ENCODE data around the gene BRINP3. TPM values are rescaled to one million over a fixed set of nuclear protein-coding genes. Genes with fewer than 3 reads are reported as not detected.

Gene BRINP3
- total and polyA plus RNA-seq, 2 experiments from 2014 or later = not detected

DNA sequence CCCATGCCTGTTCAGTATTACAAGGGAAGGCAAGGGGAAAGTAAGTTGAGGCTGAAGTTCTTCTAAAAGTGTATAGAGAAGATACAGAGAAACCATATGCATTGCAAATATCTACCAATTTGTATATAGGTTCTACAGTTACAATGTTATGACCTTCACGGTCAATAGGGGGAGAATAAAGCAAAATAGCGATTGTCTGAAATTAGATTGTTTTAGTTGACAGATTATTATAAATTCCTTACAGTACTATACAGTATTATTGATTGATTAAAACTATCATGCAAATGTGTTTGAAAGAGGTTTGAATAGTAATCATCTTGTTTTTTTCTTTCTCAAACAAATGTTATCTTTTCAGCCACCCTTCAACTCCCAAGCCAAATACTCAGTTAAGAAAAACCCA, 13.7 kb upstream of the BRINP3 start:
- no peaks in the 10 kb centered on the region for H3K4me1 Mint-ChIP-seq
- no peaks in the 10 kb centered on the region for H3K27me3 ChIP-seq (ENCODE audit: insufficient read depth)
- no peak for DNase-seq (ENCODE audit: low spot score)
- no peaks in the 10 kb centered on the region for H4K20me1 ChIP-seq (replicated peaks; ENCODE audit: insufficient read depth)
- H3K36me3 ChIP-seq (ENCODE audit: insufficient read depth) = no peaks in the 10 kb centered on the region
- H3K9me3 Mint-ChIP-seq = no peaks in the 10 kb centered on the region
- no peak overlapping the region for H3K4me2 ChIP-seq
- no peak overlapping the region for H3K4me3 ChIP-seq
- H3K4me1 ChIP-seq (ENCODE audit: insufficient read depth) = no peaks in the 10 kb centered on the region
- no peaks in the 10 kb centered on the region for H3K36me3 Mint-ChIP-seq (ENCODE audit: low read depth)
- H3K27ac Mint-ChIP-seq = no peak overlapping the region
- H2AFZ ChIP-seq = no peak overlapping the region
- no peaks in the 10 kb centered on the region for H3K27me3 Mint-ChIP-seq (ENCODE audit: insufficient read depth, low read depth, poor library complexity)
- no peak for ATAC-seq
- H3F3A ChIP-seq (replicated peaks; ENCODE audit: low read depth) = no peaks in the 10 kb centered on the region
- TF ChIP-seq, protein P1, sequence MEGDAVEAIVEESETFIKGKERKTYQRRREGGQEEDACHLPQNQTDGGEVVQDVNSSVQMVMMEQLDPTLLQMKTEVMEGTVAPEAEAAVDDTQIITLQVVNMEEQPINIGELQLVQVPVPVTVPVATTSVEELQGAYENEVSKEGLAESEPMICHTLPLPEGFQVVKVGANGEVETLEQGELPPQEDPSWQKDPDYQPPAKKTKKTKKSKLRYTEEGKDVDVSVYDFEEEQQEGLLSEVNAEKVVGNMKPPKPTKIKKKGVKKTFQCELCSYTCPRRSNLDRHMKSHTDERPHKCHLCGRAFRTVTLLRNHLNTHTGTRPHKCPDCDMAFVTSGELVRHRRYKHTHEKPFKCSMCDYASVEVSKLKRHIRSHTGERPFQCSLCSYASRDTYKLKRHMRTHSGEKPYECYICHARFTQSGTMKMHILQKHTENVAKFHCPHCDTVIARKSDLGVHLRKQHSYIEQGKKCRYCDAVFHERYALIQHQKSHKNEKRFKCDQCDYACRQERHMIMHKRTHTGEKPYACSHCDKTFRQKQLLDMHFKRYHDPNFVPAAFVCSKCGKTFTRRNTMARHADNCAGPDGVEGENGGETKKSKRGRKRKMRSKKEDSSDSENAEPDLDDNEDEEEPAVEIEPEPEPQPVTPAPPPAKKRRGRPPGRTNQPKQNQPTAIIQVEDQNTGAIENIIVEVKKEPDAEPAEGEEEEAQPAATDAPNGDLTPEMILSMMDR (conservative IDR thresholded peaks at IDR 0.05; ENCODE audit: low read depth in 2 of 2) = peak in 1 of 2 experiments; percentile 44; a peak in 2 of 4 replicates
- no peak for TF ChIP-seq EZH2phosphoT487 (IDR thresholded peaks at IDR 0.05; ENCODE audit: unreplicated experiment)
- H3K79me2 ChIP-seq (replicated peaks; ENCODE audit: insufficient read depth) = no peaks in the 10 kb centered on the region
- H3K4me3 Mint-ChIP-seq = no peak overlapping the region
- no peak overlapping the region for H3K27ac ChIP-seq (ENCODE audit: low read depth)
- H3K9me2 ChIP-seq (ENCODE audit: insufficient read depth) = no peaks in the 10 kb centered on the region

DNA sequence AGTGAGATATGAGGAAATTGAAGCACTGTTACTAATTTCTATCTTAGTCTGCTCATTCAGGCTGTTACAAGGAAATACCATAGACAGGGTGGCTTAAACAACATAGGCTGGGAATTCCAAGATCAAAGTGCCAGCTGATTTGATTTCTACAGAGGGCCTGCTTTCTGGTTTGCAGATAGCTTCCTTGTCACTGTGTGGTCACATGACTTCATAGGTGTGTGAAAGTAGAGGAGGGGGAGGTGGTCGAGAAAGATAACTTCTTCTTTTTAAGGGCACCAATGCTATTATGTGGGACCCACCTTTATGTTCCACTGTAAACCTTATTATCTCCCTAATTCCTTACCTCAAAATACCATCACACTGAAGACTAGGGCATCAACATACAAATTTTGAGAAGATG, 6.4 kb upstream of the BRINP3 start:
- H3K9me2 ChIP-seq (ENCODE audit: insufficient read depth) = no peaks in the 10 kb centered on the region
- no peak overlapping the region for H3K4me3 ChIP-seq
- ATAC-seq = no peak
- Mint-ChIP-seq H3K36me3 (ENCODE audit: low read depth) (no peaks in the 10 kb centered on the region), H3K27ac (no peak overlapping the region), H3K4me3 (no peak overlapping the region), H3K9me3 (no peaks in the 10 kb centered on the region), H3K4me1 (peaks cover 10% of the 10 kb centered on the region; the same call in 2 of the 3 replicates), H3K27me3 (ENCODE audit: insufficient read depth, low read depth, poor library complexity) (no peaks in the 10 kb centered on the region)
- no peak overlapping the region for H3K4me2 ChIP-seq
- H3K79me2 ChIP-seq (replicated peaks; ENCODE audit: insufficient read depth) = no peaks in the 10 kb centered on the region
- H3K27ac ChIP-seq (ENCODE audit: low read depth) = no peak overlapping the region
- H3K36me3 ChIP-seq (ENCODE audit: insufficient read depth) = no peaks in the 10 kb centered on the region
- peaks cover 7% of the 10 kb centered on the region; the same call in 1 of the 2 replicates for H3K27me3 ChIP-seq (ENCODE audit: insufficient read depth)
- no peak overlapping the region for H2AFZ ChIP-seq
- DNase-seq (ENCODE audit: low spot score) = no peak
- no peaks in the 10 kb centered on the region for H4K20me1 ChIP-seq (replicated peaks; ENCODE audit: insufficient read depth)
- no peaks in the 10 kb centered on the region for H3F3A ChIP-seq (replicated peaks; ENCODE audit: low read depth)
- peaks cover 14% of the 10 kb centered on the region for H3K4me1 ChIP-seq (ENCODE audit: insufficient read depth)
- TF ChIP-seq ZNF331 (CRISPR knock-in tag; IDR thresholded peaks at IDR 0.05; ENCODE audit: low read depth) = no peak
- no peak for TF ChIP-seq JUNB (IDR thresholded peaks at IDR 0.05; ENCODE audit: unreplicated experiment)
- no peak for TF ChIP-seq EZH2phosphoT487 (IDR thresholded peaks at IDR 0.05; ENCODE audit: unreplicated experiment)
- no peak for TF ChIP-seq EZH2 (IDR thresholded peaks at IDR 0.05; ENCODE audit: low read depth, unreplicated experiment)
- TF ChIP-seq, protein P1 (conservative IDR thresholded peaks at IDR 0.05; ENCODE audit: low read depth in 2 of 2) = no peak
- TF ChIP-seq, protein P2, sequence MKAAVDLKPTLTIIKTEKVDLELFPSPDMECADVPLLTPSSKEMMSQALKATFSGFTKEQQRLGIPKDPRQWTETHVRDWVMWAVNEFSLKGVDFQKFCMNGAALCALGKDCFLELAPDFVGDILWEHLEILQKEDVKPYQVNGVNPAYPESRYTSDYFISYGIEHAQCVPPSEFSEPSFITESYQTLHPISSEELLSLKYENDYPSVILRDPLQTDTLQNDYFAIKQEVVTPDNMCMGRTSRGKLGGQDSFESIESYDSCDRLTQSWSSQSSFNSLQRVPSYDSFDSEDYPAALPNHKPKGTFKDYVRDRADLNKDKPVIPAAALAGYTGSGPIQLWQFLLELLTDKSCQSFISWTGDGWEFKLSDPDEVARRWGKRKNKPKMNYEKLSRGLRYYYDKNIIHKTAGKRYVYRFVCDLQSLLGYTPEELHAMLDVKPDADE (IDR thresholded peaks at IDR 0.05) = no peak
- TF ChIP-seq, protein P3, sequence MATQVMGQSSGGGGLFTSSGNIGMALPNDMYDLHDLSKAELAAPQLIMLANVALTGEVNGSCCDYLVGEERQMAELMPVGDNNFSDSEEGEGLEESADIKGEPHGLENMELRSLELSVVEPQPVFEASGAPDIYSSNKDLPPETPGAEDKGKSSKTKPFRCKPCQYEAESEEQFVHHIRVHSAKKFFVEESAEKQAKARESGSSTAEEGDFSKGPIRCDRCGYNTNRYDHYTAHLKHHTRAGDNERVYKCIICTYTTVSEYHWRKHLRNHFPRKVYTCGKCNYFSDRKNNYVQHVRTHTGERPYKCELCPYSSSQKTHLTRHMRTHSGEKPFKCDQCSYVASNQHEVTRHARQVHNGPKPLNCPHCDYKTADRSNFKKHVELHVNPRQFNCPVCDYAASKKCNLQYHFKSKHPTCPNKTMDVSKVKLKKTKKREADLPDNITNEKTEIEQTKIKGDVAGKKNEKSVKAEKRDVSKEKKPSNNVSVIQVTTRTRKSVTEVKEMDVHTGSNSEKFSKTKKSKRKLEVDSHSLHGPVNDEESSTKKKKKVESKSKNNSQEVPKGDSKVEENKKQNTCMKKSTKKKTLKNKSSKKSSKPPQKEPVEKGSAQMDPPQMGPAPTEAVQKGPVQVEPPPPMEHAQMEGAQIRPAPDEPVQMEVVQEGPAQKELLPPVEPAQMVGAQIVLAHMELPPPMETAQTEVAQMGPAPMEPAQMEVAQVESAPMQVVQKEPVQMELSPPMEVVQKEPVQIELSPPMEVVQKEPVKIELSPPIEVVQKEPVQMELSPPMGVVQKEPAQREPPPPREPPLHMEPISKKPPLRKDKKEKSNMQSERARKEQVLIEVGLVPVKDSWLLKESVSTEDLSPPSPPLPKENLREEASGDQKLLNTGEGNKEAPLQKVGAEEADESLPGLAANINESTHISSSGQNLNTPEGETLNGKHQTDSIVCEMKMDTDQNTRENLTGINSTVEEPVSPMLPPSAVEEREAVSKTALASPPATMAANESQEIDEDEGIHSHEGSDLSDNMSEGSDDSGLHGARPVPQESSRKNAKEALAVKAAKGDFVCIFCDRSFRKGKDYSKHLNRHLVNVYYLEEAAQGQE (IDR thresholded peaks at IDR 0.05; ENCODE audit: unreplicated experiment) = no peak
- no peak for TF ChIP-seq ZNF114 (CRISPR knock-in tag; IDR thresholded peaks at IDR 0.05)
- TF ChIP-seq CREB1 (CRISPR knock-in tag; IDR thresholded peaks at IDR 0.05; ENCODE audit: low read depth) = no peak
- TF ChIP-seq POLR2AphosphoS5 (IDR thresholded peaks at IDR 0.05; ENCODE audit: low read depth) = no peak
- TF ChIP-seq STAT1 (IDR thresholded peaks at IDR 0.05; ENCODE audit: unreplicated experiment) = no peak
- no peak for TF ChIP-seq NANOG (IDR thresholded peaks at IDR 0.05; ENCODE audit: borderline replicate concordance)
